Heart right ventricle (tissue), 16 donors: Measurements from ENCODE around the gene ALOX5AP. TPM values are rescaled to one million over a fixed set of nuclear protein-coding genes. Genes with fewer than 3 reads are reported as not detected.

ENCODE experiments used
- ATAC-seq, 8 donors: fragments of 200-7000 bp; cut with Tn5 transposase; one replicate each; pipeline ENCODE4 v1.9.1; 2020; ENCODE audit warnings: mild to moderate bottlenecking in 8 of 8, moderate library complexity in 8 of 8, moderate number of reproducible peaks in 1 of 8
- DNase-seq, 2 donors: peaks; one replicate each; pipeline ENCODE4 v3.0.0-alpha.2; 2020
- H3K27ac ChIP-seq, 10 donors: fragments of 200-600 bp; sonication (generic) in 2 of 10; one replicate each; pipeline versions ENCODE4 v1.5.0 to v1.8.0; 2020 to 2022; ENCODE audit warnings: mild to moderate bottlenecking in 3 of 10
- H3K27me3 ChIP-seq, 7 donors: fragments of 200-600 bp; one replicate each; pipeline ENCODE4 v1.8.0; 2021 to 2022; ENCODE audit warnings: mild to moderate bottlenecking in 2 of 7
- H3K36me3 ChIP-seq, 9 donors: fragments of 200-600 bp; sonication (generic) in 1 of 9; one replicate each; pipeline versions ENCODE4 v1.5.0 to v1.8.0; 2020 to 2022; ENCODE audit warnings: mild to moderate bottlenecking in 2 of 9
- H3K4me1 ChIP-seq, 9 donors: fragments of 200-600 bp; sonication (generic) in 1 of 9; one replicate each; pipeline versions ENCODE4 v1.5.0 to v1.8.0; 2020 to 2022; ENCODE audit warnings: mild to moderate bottlenecking in 4 of 9
- H3K4me3 ChIP-seq, 10 donors: fragments of 200-600 bp; sonication (generic) in 2 of 10; one replicate each; pipeline versions ENCODE4 v1.5.0 to v1.8.0; 2020 to 2022; ENCODE audit warnings: mild to moderate bottlenecking in 7 of 10, moderate library complexity in 2 of 10
- H3K9me3 ChIP-seq, 11 donors: fragments of 200-600 bp in 10 of 11; sonication (generic) in 2 of 11; one replicate each; pipeline versions ENCODE4 v1.5.0 to v1.8.0; 2013 to 2022; ENCODE audit warnings: mild to moderate bottlenecking in 2 of 11, control low read depth in 1 of 11, moderate library complexity in 1 of 11
- CTCF ChIP-seq, 9 donors: fragments of 200-600 bp; sonication (generic) in 2 of 9; IDR thresholded peaks; one replicate each; pipeline versions ENCODE4 v1.5.0 to v1.8.0; 2021 to 2022; ENCODE audit warnings: antibody characterized with exemption in 9 of 9, mild to moderate bottlenecking in 5 of 9, moderate library complexity in 1 of 9
- WGBS, 2 donors: extraction: QIAGEN DNeasy Blood & Tissue Kit; methylation state at CpG; one replicate each; pipeline ENCODE4 v1.1.7; 2013; ENCODE audit warnings: inconsistent platforms in 1 of 2; 5-methylcytosine and 5-hydroxymethylcytosine counted together
- intact Hi-C, 10 donors: fragments of 100-400 bp; cut with DNase I; formaldehyde crosslinking; loops; one replicate each; pipeline versions ENCODE4 v1.11.1 to v1.14.2; 2022
- polyA plus RNA-seq, 2 donors: library from polyadenylated mRNA; stranded (reverse); fragments of 200-250 nt; gene quantifications; one replicate each; pipeline ENCODE4 v1.2.3, GENCODE V29; 2013
- total RNA-seq, 10 donors: library from RNA; stranded (reverse); fragmentation: NEBNext Ultra II Directional in 3 of 10; extraction: Animal tissue kit (Norgen Biotek cat#: 25700) in 3 of 10; gene quantifications; one replicate each; pipeline versions ENCODE4 v1.2.1 to v1.2.4, GENCODE V29; 2021 to 2023
- donor health status: Arrhythmogenic right ventricular cardiomyopathy.
- donor health status: ischemic (EF 13 %, LVEDD 7.1; RV severe dilation, severe dysfunction).
- donor health status: healthy with polysubstance abuse.
- donor health status: DM: no; HTN: yes; CAD: no.
- donor health status: DM: no; HTN: no; CAD: no.
- donor health status: ischemic (EF 25% LVEDD 6.9; RV normal size, moderate dysfunction).
- donor health status: ischemic (EF 25% LVEDD 5.7; RV mildly dilated, moderate dysfunction).
- donor health status: healthy.
- donor health status: DM: yes; HTN: yes; CAD: no.
- donor health status: Ischemic cardiomyopathy.
- donor health status: ischemic (EF 35%, LVEDD 5.7; RV mildly dilated, moderate dysfunction).
- donor health status: nonischemic (EF 11% LVEDD 7.7; RV severe dilation, severe dysfunction).
- donor health status: DM: yes; HTN: yes; CAD: no.
- donor health status: PGD.
- donor health status: ischemic (EF 29% LVEDD 5.4; RV normal size, mild dysfunction).
- donor health status: nonischemic (EF 23%, LVEDD 6.1; RV moderate dilation, normal function).

The ALOX5AP gene
- total and polyA plus RNA-seq, 12 donors: 0.95 to 19.5 (median 4.6) TPM

GRCh38 chr13:30779016-30779415 is 43.7 kb downstream of the ALOX5AP start:
- WGBS, 2 donors: 80 to 84% methylated on average over 5 of the region's 5 CpGs
- DNase-seq: no peak

GRCh38 chr13:30779608-30780007 is 44.3 kb downstream of the ALOX5AP start:
- no peaks in the 10 kb centered on the region for H3K36me3 ChIP-seq
- peaks cover 0 to 5% (median 0%) of the 10 kb centered on the region in 9 donors for H3K4me1 ChIP-seq
- no peaks in the 10 kb centered on the region for H3K27me3 ChIP-seq
- ATAC-seq (no peak), DNase-seq (no peak)
- intact Hi-C loops: loop anchor here in 1 of 10 donors (5.0 kb wide), 1 partner anchor 47 kb away; no protein-coding TSS in a partner anchor
- TF ChIP-seq CTCF (IDR thresholded peaks at IDR 0.05): no peak
- no peak overlapping the region for H3K27ac ChIP-seq
- 81 to 82% methylated on average over 3 of the region's 3 CpGs for WGBS, 2 donors
- H3K4me3 ChIP-seq: no peak overlapping the region
- H3K9me3 ChIP-seq: no peaks in the 10 kb centered on the region

More at GRCh38 chr13:30779016-30779415, 43.7 kb downstream of the ALOX5AP start:
- Histone ChIP-seq H3K27me3 (no peaks in the 10 kb centered on the region), H3K9me3 (no peaks in the 10 kb centered on the region), H3K4me1 (peaks cover 0 to 5% (median 0%) of the 10 kb centered on the region in 9 donors), H3K27ac (no peak overlapping the region), H3K36me3 (no peaks in the 10 kb centered on the region), H3K4me3 (no peak overlapping the region)
- no peak for TF ChIP-seq CTCF (IDR thresholded peaks at IDR 0.05)
- intact Hi-C loops: no loop called here
- no peak for ATAC-seq

GRCh38 chr13:30780338-30780981 is 45.1 kb downstream of the ALOX5AP start:
- Histone ChIP-seq H3K27me3 (no peaks in the 10 kb centered on the region), H3K27ac (no peak overlapping the region), H3K36me3 (no peaks in the 10 kb centered on the region), H3K4me1 (peaks cover 0 to 5% (median 0%) of the 10 kb centered on the region in 9 donors), H3K9me3 (no peaks in the 10 kb centered on the region), H3K4me3 (no peak overlapping the region)
- no peak for TF ChIP-seq CTCF (IDR thresholded peaks at IDR 0.05)
- 56 to 81% methylated on average over 2 of the region's 2 CpGs for WGBS, 2 donors
- DNase-seq: no peak
- intact Hi-C loops: loop anchor here in 1 of 10 donors (5.0 kb wide), 1 partner anchor 48 kb away; no protein-coding TSS in a partner anchor
- no peak for ATAC-seq

- Histone ChIP-seq H3K4me3 (no peak overlapping the region), H3K4me1 (peaks cover 0 to 7% (median 0%) of the 10 kb centered on the region in 9 donors), H3K27me3 (no peaks in the 10 kb centered on the region), H3K9me3 (no peaks in the 10 kb centered on the region), H3K27ac (no peak overlapping the region), H3K36me3 (no peaks in the 10 kb centered on the region)
- no peak for DNase-seq
- no peak for ATAC-seq
- no peak for TF ChIP-seq CTCF (IDR thresholded peaks at IDR 0.05)
- intact Hi-C loops: no loop called here
- WGBS, 2 donors: 70 to 78% methylated on average over 8 of the region's 8 CpGs
Measured at GRCh38 chr13:30785191-30785850, 50.0 kb downstream of the ALOX5AP start.
